Endothelial cell of umbilical vein (primary cell): ENCODE measurements around the gene SLC23A3.

ENCODE experiments used
- CTCF ChIP-seq, 2 donors: IDR thresholded peaks; 1 replicate in 1 of 2; 2 replicates in 1 of 2; pipeline ENCODE4 v1.5.1; 2011; ENCODE audit warnings: low read length in 2 of 2, mild to moderate bottlenecking in 2 of 2, moderate library complexity in 2 of 2, control low read depth in 1 of 2, inconsistent platforms in 1 of 2, low read depth in 1 of 2; ENCODE audit not compliant: insufficient read depth in 1 of 2; ENCODE audit errors: extremely low read depth in 1 of 2
- EZH2 ChIP-seq: IDR thresholded peaks from 2 replicates; pipeline ENCODE4 v1.6.1; 2012; ENCODE audit warnings: borderline replicate concordance, low read depth, mild to moderate bottlenecking, moderate library complexity, low read length, inconsistent platforms; ENCODE audit not compliant: severe bottlenecking
- POLR2A ChIP-seq: IDR thresholded peaks from 2 replicates; pipeline ENCODE4 v1.6.1; 2012; ENCODE audit warnings: low read depth, mild to moderate bottlenecking, control low read depth, low read length

- no peak for TF ChIP-seq CTCF (IDR thresholded peaks at IDR 0.05; ENCODE audit: extremely low read depth in 1 of 2, insufficient read depth in 1 of 2, low read depth in 1 of 2, low read length in 2 of 2)
- no peak for TF ChIP-seq POLR2A
- no peak for TF ChIP-seq EZH2
These were observed 29.1 kb downstream of the SLC23A3 start for GRCh38 chr2:219140722-219141121.
